Spleen (tissue), 11 donors: ENCODE results near the gene COX4I1. TPM values are rescaled to one million over a fixed set of nuclear protein-coding genes. Genes with fewer than 3 reads are reported as not detected.
A peak's percentile ranks its signal among the peaks of the same experiment; 100 is the strongest.

ENCODE experiments used
- DNase-seq: peaks from one replicate; pipeline ENCODE4 v3.0.0-alpha.2; 2020
- H3K27ac ChIP-seq, 8 donors: fragments of 200-600 bp; sonication (generic) in 7 of 8; 1 replicate in 4 of 8; 2 replicates in 4 of 8; pipeline versions ENCODE4 v1.5.0 to v1.8.0; 2016 to 2021; ENCODE audit warnings: inconsistent platforms in 4 of 8, mild to moderate bottlenecking in 4 of 8, moderate library complexity in 1 of 8
- H3K27me3 ChIP-seq, 7 donors: fragments of 200-600 bp; sonication (generic) in 6 of 7; replicated peaks in 1 of 7; 1 replicate in 4 of 7; 2 replicates in 3 of 7; pipeline versions ENCODE4 v1.5.0 to v1.8.0; 2016 to 2021; ENCODE audit warnings: inconsistent platforms in 3 of 7, mild to moderate bottlenecking in 1 of 7
- H3K36me3 ChIP-seq, 6 donors: fragments of 200-600 bp; sonication (generic) in 5 of 6; 1 replicate in 4 of 6; 2 replicates in 2 of 6; pipeline versions ENCODE4 v1.5.0 to v1.8.0; 2016 to 2021; ENCODE audit warnings: inconsistent platforms in 2 of 6
- H3K4me1 ChIP-seq, 6 donors: fragments of 200-600 bp; sonication (generic) in 5 of 6; 1 replicate in 3 of 6; 2 replicates in 3 of 6; pipeline versions ENCODE4 v1.5.0 to v1.8.0; 2016 to 2021; ENCODE audit warnings: inconsistent platforms in 3 of 6
- H3K4me3 ChIP-seq, 8 donors: fragments of 200-600 bp; sonication (generic) in 7 of 8; 1 replicate in 4 of 8; 2 replicates in 4 of 8; pipeline versions ENCODE4 v1.5.0 to v1.8.0; 2016 to 2021; ENCODE audit warnings: inconsistent platforms in 4 of 8, mild to moderate bottlenecking in 4 of 8, moderate library complexity in 2 of 8
- H3K9me3 ChIP-seq, 8 donors: fragments of 200-600 bp; sonication (generic) in 7 of 8; 1 replicate in 4 of 8; 2 replicates in 4 of 8; pipeline versions ENCODE4 v1.5.0 to v1.8.0; 2016 to 2021; ENCODE audit warnings: inconsistent platforms in 4 of 8
- POLR2A ChIP-seq, 3 donors: fragments of 450-650 bp; IDR thresholded peaks; one replicate each; pipeline ENCODE4 v1.5.1; 2017; ENCODE audit warnings: antibody characterized with exemption in 3 of 3, mild to moderate bottlenecking in 1 of 3
- POLR2AphosphoS5 ChIP-seq, 3 donors: sonication (generic); formaldehyde crosslinking; IDR thresholded peaks; one replicate each; pipeline ENCODE4 v1.5.1; 2017; ENCODE audit warnings: antibody characterized with exemption in 3 of 3
- WGBS, 5 donors: extraction: QIAGEN DNeasy Blood & Tissue Kit in 3 of 5; methylation state at CpG; one replicate each; pipeline versions ENCODE4 v1.1.5 to v1.1.7; 2013 to 2018; 5-methylcytosine and 5-hydroxymethylcytosine counted together
- intact Hi-C: fragments of 100-400 bp; cut with DNase I; formaldehyde crosslinking; loops from one replicate; pipeline ENCODE4 v1.15.0; 2023; ENCODE audit warnings: low total_unique reads
- polyA plus RNA-seq, 3 donors: library from polyadenylated mRNA; stranded (reverse); fragments of 200-250 nt; gene quantifications; one replicate each; pipeline ENCODE4 v1.2.1, GENCODE V29; 2013
- total RNA-seq, 7 donors: library from RNA; depleted of rRNA in 3 of 7; stranded (reverse); fragments of >200 nt in 3 of 7; fragmentation: NEBNext Ultra II Directional in 4 of 7; extraction: Animal tissue kit (Norgen Biotek cat#: 25700) in 4 of 7; gene quantifications; one replicate each; pipeline versions ENCODE4 v1.1.0 to v1.2.1, GENCODE V29; 2016 to 2021
- TF ChIP-seq, protein P1 (sequence below), 11 experiments: fragments of 200-600 bp in 7 of 11; fragments of 450-650 bp in 4 of 11; sonication (generic) in 4 of 11; IDR thresholded peaks in 8 of 11; conservative IDR thresholded peaks in 3 of 11; 1 replicate in 7 of 11; 2 replicates in 4 of 11; pipeline versions ENCODE4 v1.4.0 to v1.8.0; 2016 to 2021; ENCODE audit warnings: antibody characterized with exemption in 11 of 11, inconsistent platforms in 4 of 11, mild to moderate bottlenecking in 1 of 11
- donor health status: healthy with polysubstance abuse.
- donor health status: DM: no; HTN: no; CAD: no; lungs with moderate emphysema.
- donor health status: DM: no; HTN: no; CAD: no.
- donor health status: Bipolar disorder and iron deficiency.
- donor health status: healthy.
- donor health status: DM: no; HTN: no; CAD: no.
- donor health status: DM: yes; HTN: yes; CAD: no.

Gene COX4I1
- total and polyA plus RNA-seq, 10 donors, result 348 to 1,132 (median 450) TPM

DNA sequence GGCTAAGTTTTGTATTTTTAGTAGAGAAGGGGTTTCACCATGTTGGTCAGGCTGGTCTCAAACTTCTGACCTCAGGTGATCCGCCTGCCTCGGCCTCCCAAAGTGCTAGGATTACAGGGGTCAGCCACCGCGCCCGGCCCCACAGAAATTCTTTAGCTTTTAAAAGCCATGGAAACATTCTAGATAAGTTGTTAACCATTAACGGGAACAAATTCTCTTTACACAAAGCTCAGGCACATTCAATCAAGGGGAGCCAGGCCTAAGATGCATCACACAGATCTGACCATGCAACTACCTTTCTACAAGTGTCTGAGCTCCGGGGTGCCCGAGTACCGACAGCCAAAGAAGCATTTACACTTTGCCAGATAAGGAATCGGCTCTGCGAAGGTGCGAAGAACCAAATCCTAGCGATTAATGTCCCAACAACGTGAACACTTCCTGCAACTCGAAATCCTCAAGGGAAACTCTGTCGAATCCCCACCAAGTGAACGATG lies 1.2 kb upstream of the COX4I1 start:
- peaks cover 0 to 64% (median 42%) of the 10 kb centered on the region in 6 donors for H3K36me3 ChIP-seq
- DNase-seq, result no peak
- TF ChIP-seq POLR2AphosphoS5 (IDR thresholded peaks at IDR 0.05), result no peak
- TF ChIP-seq, protein P1, sequence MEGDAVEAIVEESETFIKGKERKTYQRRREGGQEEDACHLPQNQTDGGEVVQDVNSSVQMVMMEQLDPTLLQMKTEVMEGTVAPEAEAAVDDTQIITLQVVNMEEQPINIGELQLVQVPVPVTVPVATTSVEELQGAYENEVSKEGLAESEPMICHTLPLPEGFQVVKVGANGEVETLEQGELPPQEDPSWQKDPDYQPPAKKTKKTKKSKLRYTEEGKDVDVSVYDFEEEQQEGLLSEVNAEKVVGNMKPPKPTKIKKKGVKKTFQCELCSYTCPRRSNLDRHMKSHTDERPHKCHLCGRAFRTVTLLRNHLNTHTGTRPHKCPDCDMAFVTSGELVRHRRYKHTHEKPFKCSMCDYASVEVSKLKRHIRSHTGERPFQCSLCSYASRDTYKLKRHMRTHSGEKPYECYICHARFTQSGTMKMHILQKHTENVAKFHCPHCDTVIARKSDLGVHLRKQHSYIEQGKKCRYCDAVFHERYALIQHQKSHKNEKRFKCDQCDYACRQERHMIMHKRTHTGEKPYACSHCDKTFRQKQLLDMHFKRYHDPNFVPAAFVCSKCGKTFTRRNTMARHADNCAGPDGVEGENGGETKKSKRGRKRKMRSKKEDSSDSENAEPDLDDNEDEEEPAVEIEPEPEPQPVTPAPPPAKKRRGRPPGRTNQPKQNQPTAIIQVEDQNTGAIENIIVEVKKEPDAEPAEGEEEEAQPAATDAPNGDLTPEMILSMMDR (IDR thresholded peaks at IDR 0.05 in 8 of 11, conservative IDR thresholded peaks at IDR 0.05 in 3 of 11), result no peak
- peak overlapping the region in 3 of 8 donors; percentile 89 to 93 (median 92) for H3K27ac ChIP-seq
- H3K27me3 ChIP-seq, result no peaks in the 10 kb centered on the region
- intact Hi-C loops, result no loop called here
- H3K4me3 ChIP-seq, result peak overlapping the region; percentile 72 to 100 (median 96)
- H3K4me1 ChIP-seq, result peaks cover 24 to 82% (median 54%) of the 10 kb centered on the region in 6 donors
- WGBS, 5 donors, result 25 to 33% (median 32%) methylated on average over 17 of the region's 17 CpGs
- H3K9me3 ChIP-seq, result no peaks in the 10 kb centered on the region

DNA sequence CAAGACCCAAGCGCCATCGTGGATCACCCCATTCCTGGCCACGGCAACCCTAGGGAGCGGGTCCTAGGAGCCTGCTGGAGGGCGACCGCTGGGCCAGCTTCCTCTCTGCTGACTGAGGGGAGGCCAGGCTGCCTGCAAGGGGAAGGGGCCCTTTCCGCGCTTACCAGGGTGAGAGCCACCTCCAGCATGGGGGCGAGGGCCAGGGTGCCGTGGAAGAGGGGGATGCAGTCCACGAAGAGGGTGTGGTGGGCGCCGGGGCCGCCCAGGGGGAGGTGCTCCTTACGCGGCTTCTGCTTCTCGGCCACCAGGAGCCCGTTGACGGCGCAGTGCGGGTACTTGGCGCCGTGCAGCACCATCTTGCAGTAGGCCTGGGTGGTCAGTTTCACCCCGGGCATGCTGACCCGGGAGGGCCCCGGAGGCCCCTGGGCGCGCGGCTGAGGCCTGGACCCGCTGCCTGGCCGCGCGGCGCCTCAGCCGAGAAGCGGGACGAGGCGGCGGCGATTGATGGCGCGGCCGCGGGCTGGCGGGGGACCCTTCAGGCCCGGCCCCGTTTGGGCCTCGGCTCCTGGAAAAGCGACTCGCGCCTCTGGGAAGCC lies 496 bp upstream of the COX4I1 start:
- Histone ChIP-seq H3K27ac (peak overlapping the region; percentile 83 to 94 (median 91)), H3K27me3 (no peaks in the 10 kb centered on the region), H3K9me3 (no peaks in the 10 kb centered on the region), H3K4me3 (peak overlapping the region; percentile 72 to 100 (median 96)), H3K36me3 (peaks cover 0 to 64% (median 46%) of the 10 kb centered on the region in 6 donors), H3K4me1 (peaks cover 24 to 88% (median 55%) of the 10 kb centered on the region in 6 donors)
- peak; percentile 89 for DNase-seq
- TF ChIP-seq, protein P1 (IDR thresholded peaks at IDR 0.05 in 8 of 11, conservative IDR thresholded peaks at IDR 0.05 in 3 of 11), result no peak
- TF ChIP-seq POLR2A (IDR thresholded peaks at IDR 0.05) (no peak), POLR2AphosphoS5 (IDR thresholded peaks at IDR 0.05) (no peak)
- 0 to 1% (median 0%) methylated on average over 23 to 51 of the region's 51 CpGs for WGBS, 5 donors
- intact Hi-C loops, result no loop called here

DNA sequence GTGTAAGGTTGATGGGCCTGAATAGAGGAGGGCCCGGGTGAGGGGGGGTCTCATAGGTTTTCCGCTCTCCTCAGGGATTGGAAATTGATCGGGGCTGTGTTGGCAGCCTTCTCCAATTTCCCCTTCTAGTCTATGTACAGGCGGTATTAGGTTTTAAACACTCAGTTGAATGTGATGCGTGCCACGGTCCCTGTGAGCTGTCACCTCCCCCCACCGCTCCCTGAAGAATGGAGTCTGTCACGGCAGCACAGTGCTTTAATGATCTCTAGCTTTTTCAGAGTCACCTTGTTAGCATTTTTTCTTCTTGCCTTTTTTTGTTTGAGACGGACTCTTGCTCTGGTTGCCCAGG lies 800 bp downstream of the COX4I1 start:
- 15 to 32% (median 22%) methylated on average over 9 of the region's 9 CpGs for WGBS, 5 donors
- no peaks in the 10 kb centered on the region for H3K9me3 ChIP-seq
- H3K36me3 ChIP-seq, result peaks cover 0 to 64% (median 45%) of the 10 kb centered on the region in 6 donors
- intact Hi-C loops, result no loop called here
- H3K4me1 ChIP-seq, result peaks cover 24 to 79% (median 54%) of the 10 kb centered on the region in 6 donors
- H3K27me3 ChIP-seq, result no peaks in the 10 kb centered on the region
- H3K4me3 ChIP-seq, result peak overlapping the region; percentile 72 to 100 (median 96)
- TF ChIP-seq POLR2AphosphoS5 (IDR thresholded peaks at IDR 0.05) (no peak), POLR2A (IDR thresholded peaks at IDR 0.05) (no peak)
- TF ChIP-seq, protein P1 (IDR thresholded peaks at IDR 0.05 in 8 of 11, conservative IDR thresholded peaks at IDR 0.05 in 3 of 11), result no peak
- H3K27ac ChIP-seq, result peak overlapping the region; percentile 83 to 94 (median 91)
- DNase-seq, result no peak

GRCh38 chr16:85803570-85803969 lies 4.1 kb downstream of the COX4I1 start:
- no peak for DNase-seq
- Histone ChIP-seq H3K4me3 (no peak overlapping the region), H3K9me3 (no peaks in the 10 kb centered on the region), H3K27me3 (no peaks in the 10 kb centered on the region), H3K36me3 (peaks cover 0 to 68% (median 52%) of the 10 kb centered on the region in 6 donors), H3K27ac (no peak overlapping the region), H3K4me1 (peaks cover 14 to 46% (median 33%) of the 10 kb centered on the region in 6 donors)
- no peak for TF ChIP-seq POLR2A (IDR thresholded peaks at IDR 0.05)
- no peak for TF ChIP-seq POLR2AphosphoS5 (IDR thresholded peaks at IDR 0.05)
- WGBS, 5 donors, result 66 to 86% (median 69%) methylated on average over 14 of the region's 14 CpGs
- intact Hi-C loops, result no loop called here
